Glutamatergic neuron (in vitro differentiated cells): ENCODE measurements around the gene TMEM9B. TPM values are rescaled to one million over a fixed set of nuclear protein-coding genes. Genes with fewer than 3 reads are reported as not detected.
"Not testable (repeated sequence)": the region's sequence is repeated elsewhere in the genome, so short reads cannot be mapped to it uniquely, and the experiment has no call there.

ENCODE experiments used
- DNase-seq: peaks from one replicate; pipeline ENCODE4 v3.0.0; 2022
- H3K27ac Mint-ChIP-seq: one replicate; pipeline ENCODE4 v1.8.0; 2020; ENCODE audit warnings: mild to moderate bottlenecking, mixed read lengths, inconsistent platforms; ENCODE audit not compliant: unreplicated experiment
- H3K27me3 Mint-ChIP-seq: one replicate; pipeline ENCODE4 v1.8.0; 2020; ENCODE audit warnings: mild to moderate bottlenecking, moderate library complexity, mixed read lengths, inconsistent platforms; ENCODE audit not compliant: unreplicated experiment
- H3K36me3 Mint-ChIP-seq: one replicate; pipeline ENCODE4 v1.8.0; 2020; ENCODE audit warnings: mild to moderate bottlenecking, mixed read lengths, inconsistent platforms; ENCODE audit not compliant: unreplicated experiment
- H3K4me1 Mint-ChIP-seq: one replicate; pipeline ENCODE4 v1.8.0; 2020; ENCODE audit warnings: mild to moderate bottlenecking, low read depth, mixed read lengths, inconsistent platforms; ENCODE audit not compliant: unreplicated experiment
- H3K4me3 Mint-ChIP-seq: one replicate; pipeline ENCODE4 v1.8.0; 2020; ENCODE audit warnings: mild to moderate bottlenecking, mixed read lengths, inconsistent platforms; ENCODE audit not compliant: unreplicated experiment
- H3K9me3 Mint-ChIP-seq: one replicate; pipeline ENCODE4 v1.8.0; 2020; ENCODE audit warnings: mild to moderate bottlenecking, moderate library complexity, mixed read lengths, inconsistent platforms; ENCODE audit not compliant: unreplicated experiment
- CTCF ChIP-seq: fragments of 200-600 bp; sonication (generic); IDR thresholded peaks from one replicate; pipeline ENCODE4 v1.5.0; 2021; ENCODE audit not compliant: partially characterized antibody, unreplicated experiment
- total RNA-seq: library from RNA; stranded (reverse); fragmentation: NEBNext Ultra II Directional; extraction: Animal tissue kit (Norgen Biotek cat#: 25700); gene quantifications from one replicate; pipeline ENCODE4 v1.2.1, GENCODE V29; 2021; ENCODE audit not compliant: unreplicated experiment

The TMEM9B gene
- total RNA-seq, 1 donor from 2014 or later: 31.3 TPM

GRCh38 chr11:8998017-8998416 is 33.8 kb upstream of the TMEM9B start:
- H3K27ac Mint-ChIP-seq: no peak overlapping the region
- H3K36me3 Mint-ChIP-seq: no peaks in the 10 kb centered on the region
- TF ChIP-seq CTCF: no peak
- H3K4me3 Mint-ChIP-seq: no peak overlapping the region
- H3K27me3 Mint-ChIP-seq: peaks cover 2% of the 10 kb centered on the region
- H3K4me1 Mint-ChIP-seq: no peaks in the 10 kb centered on the region
- DNase-seq: no peak
- H3K9me3 Mint-ChIP-seq: no peaks in the 10 kb centered on the region

GRCh38 chr11:8997451-8997850 is 33.2 kb upstream of the TMEM9B start:
- no peak for DNase-seq
- Mint-ChIP-seq H3K36me3 (no peaks in the 10 kb centered on the region), H3K4me3 (no peak overlapping the region), H3K27ac (no peak overlapping the region), H3K4me1 (no peaks in the 10 kb centered on the region), H3K27me3 (peaks cover 2% of the 10 kb centered on the region), H3K9me3 (no peaks in the 10 kb centered on the region)
- TF ChIP-seq CTCF: no peak

- no peak overlapping the region for H3K4me3 Mint-ChIP-seq
- H3K36me3 Mint-ChIP-seq: peaks cover 9% of the 10 kb centered on the region
- H3K9me3 Mint-ChIP-seq: no peaks in the 10 kb centered on the region
- no peak overlapping the region for H3K27ac Mint-ChIP-seq
- H3K4me1 Mint-ChIP-seq: no peaks in the 10 kb centered on the region
- peaks cover 2% of the 10 kb centered on the region for H3K27me3 Mint-ChIP-seq
- DNase-seq: no peak
- TF ChIP-seq CTCF: no peak
Observed at GRCh38 chr11:8989453-8989852, 25.2 kb upstream of the TMEM9B start.

- TF ChIP-seq CTCF: no peak
- DNase-seq: no peak
- H3K27me3 Mint-ChIP-seq: peaks cover 2% of the 10 kb centered on the region
- no peaks in the 10 kb centered on the region for H3K9me3 Mint-ChIP-seq
- H3K27ac Mint-ChIP-seq: no peak overlapping the region
- H3K4me1 Mint-ChIP-seq: no peaks in the 10 kb centered on the region
- H3K4me3 Mint-ChIP-seq: no peak overlapping the region
- H3K36me3 Mint-ChIP-seq: peaks cover 9% of the 10 kb centered on the region
Observed at GRCh38 chr11:8988329-8989234, 24.3 kb upstream of the TMEM9B start.

GRCh38 chr11:8987446-8987845 is 23.2 kb upstream of the TMEM9B start:
- no peak overlapping the region for H3K27ac Mint-ChIP-seq
- H3K27me3 Mint-ChIP-seq: peaks cover 2% of the 10 kb centered on the region
- TF ChIP-seq CTCF: no peak
- DNase-seq: no peak
- no peaks in the 10 kb centered on the region for H3K9me3 Mint-ChIP-seq
- H3K4me1 Mint-ChIP-seq: no peaks in the 10 kb centered on the region
- peaks cover 9% of the 10 kb centered on the region for H3K36me3 Mint-ChIP-seq
- no peak overlapping the region for H3K4me3 Mint-ChIP-seq

- not testable (repeated sequence) for H3K27ac Mint-ChIP-seq, DNase-seq, H3K27me3 Mint-ChIP-seq, H3K4me1 Mint-ChIP-seq, H3K4me3 Mint-ChIP-seq, H3K36me3 Mint-ChIP-seq, H3K9me3 Mint-ChIP-seq
Observed at GRCh38 chr11:8986772-8987171, 22.5 kb upstream of the TMEM9B start.
